Activated CD8-positive, alpha-beta memory T cell treated with anti-CD3 and anti-CD28 coated beads, Interleukin-2, amount 10 ng/mL, durations not matched to agents 7 days and 5 days (primary cell): ENCODE data around the gene ZIC2. TPM values are rescaled to one million over a fixed set of nuclear protein-coding genes. Genes with fewer than 3 reads are reported as not detected.

Experiments used
- total RNA-seq, 2 experiments: library from RNA; stranded (reverse); gene quantifications; one replicate each; pipeline ENCODE4 v1.2.3, GENCODE V29; 2021

The ZIC2 gene
- total RNA-seq, 2 experiments from 2014 or later, result 0.26 to 1.6 TPM

Other genes starting within 250 kb of the ZIC2 start
- gene ZIC5, start 10.0 kb upstream of the ZIC2 start, total RNA-seq, result not detected
- gene PCCA, start 107.3 kb downstream of the ZIC2 start, total RNA-seq, result 10 to 100 TPM; 14.1 to 17.9 TPM